ENCODE data around the gene SH3RF2.

DNA sequence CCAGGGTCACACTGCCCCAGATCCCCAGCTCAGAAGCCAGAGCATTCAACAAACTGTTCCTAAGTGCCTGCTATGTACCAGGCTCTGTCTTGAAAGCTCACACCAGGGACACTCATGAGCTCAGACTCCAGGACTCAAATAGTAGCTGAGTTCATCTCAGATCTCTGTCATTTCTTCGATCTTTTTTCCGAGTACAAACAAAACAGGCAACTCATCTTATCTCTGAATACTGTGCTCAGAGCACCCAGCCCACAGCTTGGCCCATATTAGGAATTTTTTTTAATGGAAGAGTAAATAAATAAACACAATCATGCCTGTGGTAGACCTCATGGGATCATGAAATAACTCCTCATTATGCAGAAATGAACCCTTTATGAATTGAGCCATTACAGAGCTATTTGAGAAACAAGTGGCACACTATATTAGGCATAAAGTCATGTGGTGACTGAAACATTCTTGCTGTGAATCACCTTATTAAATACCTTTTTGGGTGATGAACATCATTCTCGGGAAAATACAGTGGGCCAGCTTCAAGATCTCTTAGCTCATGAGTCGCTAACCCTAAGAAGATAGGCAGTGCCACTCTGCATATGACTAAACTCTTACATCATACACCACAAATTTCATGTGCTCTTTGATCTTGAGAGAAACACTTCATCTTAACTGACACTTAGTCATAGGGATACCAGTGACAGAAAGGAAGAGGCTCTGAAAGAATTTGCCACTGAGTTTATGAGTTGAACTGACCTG is 9.9 kb downstream of the SH3RF2 start:
- TF ChIP-seq, protein P1, sequence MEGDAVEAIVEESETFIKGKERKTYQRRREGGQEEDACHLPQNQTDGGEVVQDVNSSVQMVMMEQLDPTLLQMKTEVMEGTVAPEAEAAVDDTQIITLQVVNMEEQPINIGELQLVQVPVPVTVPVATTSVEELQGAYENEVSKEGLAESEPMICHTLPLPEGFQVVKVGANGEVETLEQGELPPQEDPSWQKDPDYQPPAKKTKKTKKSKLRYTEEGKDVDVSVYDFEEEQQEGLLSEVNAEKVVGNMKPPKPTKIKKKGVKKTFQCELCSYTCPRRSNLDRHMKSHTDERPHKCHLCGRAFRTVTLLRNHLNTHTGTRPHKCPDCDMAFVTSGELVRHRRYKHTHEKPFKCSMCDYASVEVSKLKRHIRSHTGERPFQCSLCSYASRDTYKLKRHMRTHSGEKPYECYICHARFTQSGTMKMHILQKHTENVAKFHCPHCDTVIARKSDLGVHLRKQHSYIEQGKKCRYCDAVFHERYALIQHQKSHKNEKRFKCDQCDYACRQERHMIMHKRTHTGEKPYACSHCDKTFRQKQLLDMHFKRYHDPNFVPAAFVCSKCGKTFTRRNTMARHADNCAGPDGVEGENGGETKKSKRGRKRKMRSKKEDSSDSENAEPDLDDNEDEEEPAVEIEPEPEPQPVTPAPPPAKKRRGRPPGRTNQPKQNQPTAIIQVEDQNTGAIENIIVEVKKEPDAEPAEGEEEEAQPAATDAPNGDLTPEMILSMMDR (conservative IDR thresholded peaks at IDR 0.05; ENCODE audit: low read length), result no peak
- no peak for TF ChIP-seq EZH2phosphoT487 (IDR thresholded peaks at IDR 0.05; ENCODE audit: borderline replicate concordance, low read depth, low read length)

All from OCI-LY7 (cell line).